ENCODE data around the gene PERM1.

GRCh38 chr1:1014799-1015681 is 33.1 kb upstream of the PERM1 start:
- peak; percentile 60 for TF ChIP-seq CTCF (conservative IDR thresholded peaks at IDR 0.05; ENCODE audit: low read length)
- TF ChIP-seq EZH2phosphoT487 (IDR thresholded peaks at IDR 0.05; ENCODE audit: borderline replicate concordance, low read depth, low read length) = no peak
